Kidney (tissue), 14 donors: ENCODE results near the gene UBQLN3. TPM values are rescaled to one million over a fixed set of nuclear protein-coding genes. Genes with fewer than 3 reads are reported as not detected.

Experiments
- DNase-seq, 5 donors: peaks; one replicate each; pipeline ENCODE4 v3.0.0-alpha.2; 2013 to 2020
- FAIRE-seq: peaks from 2 replicates; lab custom pipeline; 2012; peaks lifted over from hg19 to GRCh38; lab: Jason Lieb, UNC
- H3K27ac ChIP-seq, 2 donors: one replicate each; pipeline ENCODE4 v1.7.0; 2013; ENCODE audit warnings: low read depth in 2 of 2, low read length in 2 of 2, inconsistent platforms in 1 of 2
- H3K27me3 ChIP-seq: one replicate; pipeline ENCODE4 v1.7.1; 2013; ENCODE audit warnings: low read length, inconsistent platforms; ENCODE audit not compliant: control insufficient read depth, insufficient read depth
- H3K36me3 ChIP-seq, 3 donors: one replicate each; pipeline versions ENCODE4 v1.7.0 to v1.7.1; 2013; ENCODE audit warnings: low read length in 3 of 3, control low read depth in 1 of 3, inconsistent platforms in 1 of 3; ENCODE audit not compliant: insufficient read depth in 3 of 3, control insufficient read depth in 2 of 3
- H3K4me1 ChIP-seq, 3 donors: one replicate each; pipeline versions ENCODE4 v1.7.0 to v1.7.1; 2013; ENCODE audit warnings: low read length in 3 of 3, inconsistent platforms in 1 of 3, low read depth in 1 of 3; ENCODE audit not compliant: control insufficient read depth in 2 of 3, insufficient read depth in 2 of 3
- H3K4me3 ChIP-seq, 3 donors: one replicate each; pipeline versions ENCODE4 v1.7.0 to v1.8.1; 2013; ENCODE audit warnings: low read length in 3 of 3, control low read depth in 1 of 3, inconsistent platforms in 1 of 3
- H3K9ac ChIP-seq, 3 donors: one replicate each; pipeline versions ENCODE4 v1.7.0 to v1.7.1; 2013; ENCODE audit warnings: low read length in 3 of 3, control low read depth in 1 of 3, inconsistent platforms in 1 of 3
- H3K9me3 ChIP-seq, 3 donors: one replicate each; pipeline versions ENCODE4 v1.7.0 to v1.7.1; 2013; ENCODE audit warnings: low read length in 3 of 3, control low read depth in 1 of 3, inconsistent platforms in 1 of 3; ENCODE audit not compliant: control insufficient read depth in 2 of 3, insufficient read depth in 1 of 3
- intact Hi-C: fragments of 100-400 bp; cut with DNase I; formaldehyde crosslinking; loops from one replicate; pipeline ENCODE4 v1.11.1; 2022
- polyA plus RNA-seq: library from polyadenylated mRNA; stranded (reverse); fragments of 350-450 nt; fragmentation: Illumina TruSeq; extraction: RNeasy Lipid Tissue Mini Kit (QIAGEN cat#74804); gene quantifications from one replicate; pipeline ENCODE4 v1.2.3, GENCODE V29; 2014; ENCODE audit warnings: low read depth, low replicate concordance; ENCODE audit not compliant: insufficient read depth
- total RNA-seq: library from RNA; stranded (reverse); fragmentation: NEBNext Ultra II Directional; extraction: Animal tissue kit (Norgen Biotek cat#: 25700); gene quantifications from one replicate; pipeline ENCODE4 v1.2.1, GENCODE V29; 2021
- TF ChIP-seq, protein P1 (sequence below): IDR thresholded peaks from 3 replicates; pipeline ENCODE4 v1.5.1; 2012; ENCODE audit warnings: mild to moderate bottlenecking, moderate library complexity, borderline replicate concordance; ENCODE audit not compliant: insufficient read depth; ENCODE audit errors: extremely low read depth
- donor health status: control.
- donor health status: control.
- donor health status: control.
- donor health status: control.
- donor health status: control.
- donor health status: DM: yes; HTN: yes; CAD: no.
- donor health status: Normal renal cell carcinoma (clear cell type).

UBQLN3 gene
- total and polyA plus RNA-seq, 2 donors from 2014 or later = 0.35 TPM; not detected in 1

DNA sequence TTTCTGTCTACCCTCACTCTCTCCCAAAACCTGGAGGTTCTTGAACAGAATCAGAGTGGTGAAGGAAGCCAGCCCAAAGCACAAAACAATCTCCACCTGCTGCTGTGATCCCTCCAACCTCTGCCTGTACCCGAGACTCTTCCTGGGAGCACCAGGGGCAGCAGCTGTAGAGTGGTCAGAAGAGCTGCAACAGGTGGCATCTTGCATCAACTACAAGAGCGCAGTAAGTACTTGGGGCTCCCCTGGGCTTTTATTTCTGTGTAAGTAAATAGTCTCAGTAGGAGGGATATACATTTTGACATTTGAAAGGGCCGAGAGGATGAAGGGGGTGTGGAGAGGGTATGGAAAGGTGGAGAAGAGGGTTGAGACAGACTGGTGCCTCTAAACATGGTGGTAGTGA lies 15.0 kb upstream of the UBQLN3 start:
- intact Hi-C loops = no loop called here
- Histone ChIP-seq H3K27me3 (no peaks in the 10 kb centered on the region), H3K4me3 (no peak overlapping the region), H3K36me3 (no peaks in the 10 kb centered on the region), H3K9ac (no peak overlapping the region), H3K4me1 (no peaks in the 10 kb centered on the region), H3K27ac (no peak overlapping the region), H3K9me3 (no peaks in the 10 kb centered on the region)
- TF ChIP-seq, protein P1, sequence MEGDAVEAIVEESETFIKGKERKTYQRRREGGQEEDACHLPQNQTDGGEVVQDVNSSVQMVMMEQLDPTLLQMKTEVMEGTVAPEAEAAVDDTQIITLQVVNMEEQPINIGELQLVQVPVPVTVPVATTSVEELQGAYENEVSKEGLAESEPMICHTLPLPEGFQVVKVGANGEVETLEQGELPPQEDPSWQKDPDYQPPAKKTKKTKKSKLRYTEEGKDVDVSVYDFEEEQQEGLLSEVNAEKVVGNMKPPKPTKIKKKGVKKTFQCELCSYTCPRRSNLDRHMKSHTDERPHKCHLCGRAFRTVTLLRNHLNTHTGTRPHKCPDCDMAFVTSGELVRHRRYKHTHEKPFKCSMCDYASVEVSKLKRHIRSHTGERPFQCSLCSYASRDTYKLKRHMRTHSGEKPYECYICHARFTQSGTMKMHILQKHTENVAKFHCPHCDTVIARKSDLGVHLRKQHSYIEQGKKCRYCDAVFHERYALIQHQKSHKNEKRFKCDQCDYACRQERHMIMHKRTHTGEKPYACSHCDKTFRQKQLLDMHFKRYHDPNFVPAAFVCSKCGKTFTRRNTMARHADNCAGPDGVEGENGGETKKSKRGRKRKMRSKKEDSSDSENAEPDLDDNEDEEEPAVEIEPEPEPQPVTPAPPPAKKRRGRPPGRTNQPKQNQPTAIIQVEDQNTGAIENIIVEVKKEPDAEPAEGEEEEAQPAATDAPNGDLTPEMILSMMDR = no peak
- FAIRE-seq (no peak), DNase-seq (no peak)

DNA sequence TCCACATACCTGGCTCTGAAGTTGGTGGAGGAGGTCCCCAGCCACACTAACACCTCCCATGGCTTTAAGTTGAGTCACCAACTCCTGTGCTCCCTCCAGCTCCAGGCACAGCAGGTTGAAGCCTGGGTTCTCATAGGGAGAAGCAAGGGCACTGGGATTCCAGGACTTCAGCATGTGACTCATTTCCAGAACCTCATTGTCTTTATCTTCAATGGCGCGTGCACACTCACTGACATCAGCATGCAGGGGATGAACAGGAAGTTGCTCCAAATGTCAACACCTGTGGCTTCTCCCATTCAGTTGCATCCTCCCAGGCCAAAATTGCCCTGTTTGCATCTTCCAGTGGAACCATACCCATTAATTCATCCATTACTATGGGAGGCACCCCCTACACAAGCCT lies 12.6 kb upstream of the UBQLN3 start:
- FAIRE-seq = no peak
- intact Hi-C loops = no loop called here
- DNase-seq = no peak

DNA sequence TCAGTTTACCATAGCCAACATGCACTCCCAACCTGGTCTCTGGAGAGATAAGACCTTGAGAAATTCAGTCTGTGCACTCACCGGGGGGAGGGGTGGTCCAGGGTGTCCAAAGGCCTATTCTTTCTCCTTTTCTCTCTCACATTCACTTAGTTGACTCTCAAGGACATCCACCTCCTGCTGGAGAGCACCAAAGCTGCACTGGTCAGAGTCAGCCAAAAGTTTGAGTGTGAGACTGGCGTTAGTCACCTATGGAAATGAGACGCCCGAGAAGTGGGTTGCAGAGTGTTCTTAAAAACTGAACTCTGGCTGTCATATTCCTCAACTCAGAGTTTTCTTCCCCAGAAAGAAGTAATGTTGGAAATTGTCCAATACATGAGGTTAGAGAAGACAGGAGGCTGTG lies 11.8 kb upstream of the UBQLN3 start:
- Histone ChIP-seq H3K27ac (no peak overlapping the region), H3K27me3 (no peaks in the 10 kb centered on the region), H3K36me3 (no peaks in the 10 kb centered on the region), H3K4me1 (no peaks in the 10 kb centered on the region), H3K9me3 (no peaks in the 10 kb centered on the region), H3K9ac (no peak overlapping the region), H3K4me3 (no peak overlapping the region)
- DNase-seq (no peak), FAIRE-seq (no peak)
- TF ChIP-seq, protein P1 = no peak
- intact Hi-C loops = no loop called here

More for the DNA sequence above, 12.6 kb upstream of the UBQLN3 start:
- Histone ChIP-seq H3K4me3 (no peak overlapping the region), H3K9ac (no peak overlapping the region), H3K27ac (no peak overlapping the region), H3K4me1 (no peaks in the 10 kb centered on the region), H3K9me3 (no peaks in the 10 kb centered on the region), H3K27me3 (no peaks in the 10 kb centered on the region), H3K36me3 (no peaks in the 10 kb centered on the region)
- TF ChIP-seq, protein P1 = no peak

DNA sequence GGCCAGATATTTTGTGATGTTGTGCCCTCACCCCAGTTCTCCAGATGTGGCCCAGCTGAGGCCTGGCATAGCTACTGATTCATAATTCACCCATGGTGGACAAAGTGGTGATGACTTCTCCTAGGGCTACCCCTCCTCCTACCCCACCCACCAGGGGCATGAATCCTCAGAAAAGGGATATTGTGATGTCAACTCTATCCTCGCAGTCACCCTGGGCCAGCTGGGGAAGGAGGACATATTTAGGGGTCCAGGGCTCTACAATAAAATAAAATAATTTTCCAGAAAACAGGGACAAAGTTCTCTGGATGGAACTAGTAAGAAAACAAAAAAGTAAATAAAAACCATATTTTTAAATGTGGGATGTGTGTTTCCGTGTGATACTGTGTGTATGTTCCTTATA lies 6.8 kb upstream of the UBQLN3 start, which contains the start of gene UBQLNL:
TSS of gene UBQLNL (minus strand) at position 101 of the 400 bp plus-strand sequence. CDS start 258 bp downstream, outside the sequence.
- intact Hi-C loops = no loop called here
- H3K27me3 ChIP-seq = no peaks in the 10 kb centered on the region
- TF ChIP-seq, protein P1 = no peak
- H3K4me3 ChIP-seq = no peak within 1 kb of the TSS
- H3K4me1 ChIP-seq = no peaks in the 10 kb centered on the region
- DNase-seq = no peak
- H3K27ac ChIP-seq = no peak within 1 kb of the TSS
- H3K9ac ChIP-seq = no peak within 1 kb of the TSS
- no peaks in the 10 kb centered on the region for H3K36me3 ChIP-seq
- FAIRE-seq = no peak
- H3K9me3 ChIP-seq = no peaks in the 10 kb centered on the region
